GM12892 (cell line): Measurements from ENCODE around the gene ETV3.

Source experiments
- POLR2A ChIP-seq: IDR thresholded peaks from 2 replicates; pipeline ENCODE4 v1.6.1; 2011; ENCODE audit warnings: low read depth, low read length, control low read depth
- POLR2AphosphoS5 ChIP-seq: IDR thresholded peaks from 2 replicates; pipeline ENCODE4 v1.6.1; 2011; ENCODE audit warnings: low read depth, low read length, control low read depth
- TAF1 ChIP-seq: IDR thresholded peaks from 2 replicates; pipeline ENCODE4 v1.6.1; 2011; ENCODE audit warnings: low read depth, mild to moderate bottlenecking, control low read depth, low read length, borderline replicate concordance

GRCh38 chr1:157139052-157139715, 989 bp upstream of the ETV3 start:
- no peak for TF ChIP-seq POLR2A
- TF ChIP-seq TAF1, result no peak
- no peak for TF ChIP-seq POLR2AphosphoS5
